Endothelial cell (in vitro differentiated cells): ENCODE data around the gene OR51G2. TPM values are rescaled to one million over a fixed set of nuclear protein-coding genes. Genes with fewer than 3 reads are reported as not detected.

Experiments
- DNase-seq: peaks from one replicate; pipeline ENCODE4 v3.0.0; 2021; ENCODE audit warnings: low spot score
- H3K27ac Mint-ChIP-seq: one replicate; pipeline ENCODE4 v1.8.0; 2021; ENCODE audit warnings: mixed read lengths, inconsistent platforms; ENCODE audit not compliant: unreplicated experiment
- H3K27me3 Mint-ChIP-seq: one replicate; pipeline ENCODE4 v1.8.0; 2021; ENCODE audit warnings: mild to moderate bottlenecking, moderate library complexity, mixed read lengths, inconsistent platforms; ENCODE audit not compliant: unreplicated experiment
- H3K36me3 Mint-ChIP-seq: one replicate; pipeline ENCODE4 v1.8.0; 2021; ENCODE audit warnings: mild to moderate bottlenecking, low read depth, mixed read lengths, inconsistent platforms; ENCODE audit not compliant: unreplicated experiment
- H3K4me1 Mint-ChIP-seq: one replicate; pipeline ENCODE4 v1.8.0; 2021; ENCODE audit warnings: mild to moderate bottlenecking, mixed read lengths, inconsistent platforms; ENCODE audit not compliant: unreplicated experiment
- H3K4me3 Mint-ChIP-seq: one replicate; pipeline ENCODE4 v1.8.0; 2021; ENCODE audit warnings: mild to moderate bottlenecking, mixed read lengths, inconsistent platforms; ENCODE audit not compliant: unreplicated experiment
- H3K9me3 Mint-ChIP-seq: one replicate; pipeline ENCODE4 v1.8.0; 2021; ENCODE audit warnings: mixed read lengths, inconsistent platforms; ENCODE audit not compliant: unreplicated experiment
- total RNA-seq: library from RNA; stranded (reverse); fragmentation: NEBNext Ultra II Directional; extraction: Animal tissue kit (Norgen Biotek cat#: 25700); gene quantifications from one replicate; pipeline ENCODE4 v1.2.1, GENCODE V29; 2021; ENCODE audit not compliant: unreplicated experiment
- TF ChIP-seq, protein P1 (sequence below): fragments of 200-600 bp; sonication (generic); IDR thresholded peaks from one replicate; pipeline ENCODE4 v1.5.0; 2021; ENCODE audit warnings: antibody characterized with exemption; ENCODE audit not compliant: unreplicated experiment

Gene OR51G2
- total RNA-seq, 1 donor from 2014 or later, result not detected

GRCh38 chr11:4881188-4881587 lies 38.0 kb downstream of the OR51G2 start:
- TF ChIP-seq, protein P1, sequence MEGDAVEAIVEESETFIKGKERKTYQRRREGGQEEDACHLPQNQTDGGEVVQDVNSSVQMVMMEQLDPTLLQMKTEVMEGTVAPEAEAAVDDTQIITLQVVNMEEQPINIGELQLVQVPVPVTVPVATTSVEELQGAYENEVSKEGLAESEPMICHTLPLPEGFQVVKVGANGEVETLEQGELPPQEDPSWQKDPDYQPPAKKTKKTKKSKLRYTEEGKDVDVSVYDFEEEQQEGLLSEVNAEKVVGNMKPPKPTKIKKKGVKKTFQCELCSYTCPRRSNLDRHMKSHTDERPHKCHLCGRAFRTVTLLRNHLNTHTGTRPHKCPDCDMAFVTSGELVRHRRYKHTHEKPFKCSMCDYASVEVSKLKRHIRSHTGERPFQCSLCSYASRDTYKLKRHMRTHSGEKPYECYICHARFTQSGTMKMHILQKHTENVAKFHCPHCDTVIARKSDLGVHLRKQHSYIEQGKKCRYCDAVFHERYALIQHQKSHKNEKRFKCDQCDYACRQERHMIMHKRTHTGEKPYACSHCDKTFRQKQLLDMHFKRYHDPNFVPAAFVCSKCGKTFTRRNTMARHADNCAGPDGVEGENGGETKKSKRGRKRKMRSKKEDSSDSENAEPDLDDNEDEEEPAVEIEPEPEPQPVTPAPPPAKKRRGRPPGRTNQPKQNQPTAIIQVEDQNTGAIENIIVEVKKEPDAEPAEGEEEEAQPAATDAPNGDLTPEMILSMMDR, result no peak
- peaks cover 3% of the 10 kb centered on the region for H3K4me1 Mint-ChIP-seq
- no peak overlapping the region for H3K4me3 Mint-ChIP-seq
- H3K27ac Mint-ChIP-seq, result no peak overlapping the region
- no peaks in the 10 kb centered on the region for H3K9me3 Mint-ChIP-seq
- H3K36me3 Mint-ChIP-seq, result no peaks in the 10 kb centered on the region
- no peaks in the 10 kb centered on the region for H3K27me3 Mint-ChIP-seq
- no peak for DNase-seq

DNA sequence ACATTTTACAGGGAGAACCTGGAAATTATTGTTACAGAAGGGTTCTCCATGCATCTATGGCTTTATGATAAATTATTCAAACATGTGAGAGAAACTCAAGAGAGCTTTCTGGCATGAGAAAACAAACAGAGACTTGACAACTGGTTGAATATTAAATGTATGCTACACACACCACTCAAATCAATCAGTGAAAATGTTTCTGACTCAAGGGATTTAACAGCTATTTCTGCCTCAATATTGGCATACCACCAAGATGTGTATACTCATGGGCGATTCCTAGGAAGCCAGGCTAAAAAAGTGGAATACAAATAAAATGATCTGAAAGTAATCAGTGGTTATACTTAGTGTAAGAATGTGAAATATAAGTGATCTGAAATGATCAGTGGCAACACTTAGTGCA lies 53.3 kb downstream of the OR51G2 start:
- Mint-ChIP-seq H3K4me3 (no peak overlapping the region), H3K4me1 (no peaks in the 10 kb centered on the region), H3K27me3 (no peaks in the 10 kb centered on the region), H3K36me3 (no peaks in the 10 kb centered on the region), H3K27ac (no peak overlapping the region), H3K9me3 (no peaks in the 10 kb centered on the region)
- DNase-seq, result no peak
- TF ChIP-seq, protein P1, result no peak

DNA sequence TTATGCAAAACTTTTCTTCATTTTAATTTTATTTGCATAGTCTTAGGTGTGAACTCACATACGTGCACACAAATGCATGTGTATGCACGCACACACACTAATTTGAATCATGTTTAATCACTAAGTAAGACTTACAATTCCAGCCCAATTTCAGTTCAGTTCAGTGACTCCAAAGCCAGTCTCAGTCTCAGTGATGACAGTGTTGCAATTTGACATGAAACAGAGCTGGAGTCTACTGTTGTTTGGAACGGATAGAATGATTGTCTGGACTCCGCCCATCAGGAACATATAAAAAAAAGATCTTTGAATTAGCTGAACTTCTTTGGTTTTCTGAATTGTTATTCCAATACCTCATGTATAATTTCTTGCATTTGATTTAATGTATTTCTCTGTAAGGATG lies 55.3 kb downstream of the OR51G2 start:
- Mint-ChIP-seq H3K9me3 (no peaks in the 10 kb centered on the region), H3K36me3 (no peaks in the 10 kb centered on the region), H3K27ac (no peak overlapping the region), H3K4me3 (no peak overlapping the region), H3K27me3 (no peaks in the 10 kb centered on the region), H3K4me1 (no peaks in the 10 kb centered on the region)
- no peak for DNase-seq
- TF ChIP-seq, protein P1, result no peak

Other genes with a start within 250 kb of the OR51G2 start
- gene OR51E2, start 221.5 kb downstream of the OR51G2 start, total RNA-seq, result not detected
- not detected for gene MMP26, start 214.6 kb downstream of the OR51G2 start, total RNA-seq
- gene OR51F1, start 149.4 kb downstream of the OR51G2 start, total RNA-seq, result not detected
- not detected for gene OR52R1, start 115.0 kb downstream of the OR51G2 start, total RNA-seq
- gene OR51F2, start 98.0 kb downstream of the OR51G2 start, total RNA-seq, result not detected
- not detected for gene OR51S1, start 70.1 kb downstream of the OR51G2 start, total RNA-seq
- not detected for gene OR51T1, start 37.5 kb downstream of the OR51G2 start, total RNA-seq
- gene OR51A7, start 15.6 kb downstream of the OR51G2 start, total RNA-seq, result not detected
- not detected for gene OR51G1, start 5.0 kb upstream of the OR51G2 start, total RNA-seq
- gene OR51A4, start 28.3 kb upstream of the OR51G2 start, total RNA-seq, result not detected
- gene OR51A2, start 36.4 kb upstream of the OR51G2 start, total RNA-seq, result not detected
- gene OR51L1, start 75.5 kb upstream of the OR51G2 start, total RNA-seq, result not detected
- not detected for gene OR52J3, start 127.2 kb upstream of the OR51G2 start, total RNA-seq
- gene OR52E2, start 140.3 kb upstream of the OR51G2 start, total RNA-seq, result not detected
- gene OR52E1, start 150.2 kb upstream of the OR51G2 start, total RNA-seq, result not detected
- not detected for gene OR52A5, start 219.0 kb upstream of the OR51G2 start, total RNA-seq
- gene OR52A1, start 235.4 kb upstream of the OR51G2 start, total RNA-seq, result 0.03 TPM